Activated T-helper 2 cell treated with anti-CD3 and anti-CD28 coated beads, Interferon-gamma antibody, Interleukin-2, Interleukin-4, amounts not matched to agents 10 μg/mL and 5 μg/mL and 100 μg/mL, durations not matched to agents 14 hours and 24 hours and 36 hours (primary cell): ENCODE measurements around the gene LRATD1. TPM values are rescaled to one million over a fixed set of nuclear protein-coding genes. Genes with fewer than 3 reads are reported as not detected.
A peak's percentile ranks its signal among the peaks of the same experiment; 100 is the strongest.
"Not testable (repeated sequence)": the region's sequence is repeated elsewhere in the genome, so short reads cannot be mapped to it uniquely, and the experiment has no call there.

ENCODE experiments used
- DNase-seq: peaks from one replicate; pipeline ENCODE4 v3.0.0; 2021; ENCODE audit warnings: low spot score
- H3K27ac Mint-ChIP-seq: one replicate; pipeline ENCODE4 v1.8.0; 2021; ENCODE audit warnings: mixed read lengths
- H3K27me3 Mint-ChIP-seq: one replicate; pipeline ENCODE4 v1.8.0; 2021; ENCODE audit warnings: low read depth, mixed read lengths
- H3K36me3 Mint-ChIP-seq: one replicate; pipeline ENCODE4 v1.8.0; 2021; ENCODE audit warnings: low read depth, mixed read lengths
- H3K4me1 Mint-ChIP-seq: one replicate; pipeline ENCODE4 v1.8.0; 2021; ENCODE audit warnings: low read depth, mixed read lengths
- H3K4me3 Mint-ChIP-seq: one replicate; pipeline ENCODE4 v1.8.0; 2021; ENCODE audit warnings: low read depth, mild to moderate bottlenecking, moderate library complexity, mixed read lengths
- H3K9me3 Mint-ChIP-seq: one replicate; pipeline ENCODE4 v1.8.0; 2021; ENCODE audit warnings: mixed read lengths
- intact Hi-C: fragments of 100-400 bp; cut with micrococcal nuclease; formaldehyde crosslinking; loops from one replicate; pipeline ENCODE4 v1.15.1; 2023
- total RNA-seq: library from RNA; stranded (reverse); gene quantifications from 2 replicates; pipeline ENCODE4 v1.2.3, GENCODE V29; 2022

The LRATD1 gene
- total RNA-seq, 1 donor from 2014 or later = not detected

- Mint-ChIP-seq H3K36me3 (no peaks in the 10 kb centered on the region), H3K4me3 (no peak overlapping the region), H3K4me1 (no peaks in the 10 kb centered on the region), H3K27ac (no peak overlapping the region), H3K27me3 (no peaks in the 10 kb centered on the region), H3K9me3 (no peaks in the 10 kb centered on the region)
- no peak for DNase-seq
- intact Hi-C loops = no loop called here
Observed at GRCh38 chr2:14619441-14619840, 13.1 kb upstream of the LRATD1 start.

GRCh38 chr2:14621114-14621513 lies 11.4 kb upstream of the LRATD1 start:
- no peak overlapping the region for H3K4me3 Mint-ChIP-seq
- H3K4me1 Mint-ChIP-seq = no peaks in the 10 kb centered on the region

GRCh38 chr2:14621906-14622549 lies 10.5 kb upstream of the LRATD1 start:
- no peaks in the 10 kb centered on the region for H3K9me3 Mint-ChIP-seq
- no peaks in the 10 kb centered on the region for H3K27me3 Mint-ChIP-seq
- no peaks in the 10 kb centered on the region for H3K4me1 Mint-ChIP-seq
- H3K36me3 Mint-ChIP-seq = no peaks in the 10 kb centered on the region
- DNase-seq = no peak
- no peak overlapping the region for H3K4me3 Mint-ChIP-seq
- no peak overlapping the region for H3K27ac Mint-ChIP-seq
- intact Hi-C loops = no loop called here

More at GRCh38 chr2:14621114-14621513, 11.4 kb upstream of the LRATD1 start:
- Mint-ChIP-seq H3K27ac (no peak overlapping the region), H3K9me3 (no peaks in the 10 kb centered on the region), H3K36me3 (no peaks in the 10 kb centered on the region), H3K27me3 (no peaks in the 10 kb centered on the region)
- intact Hi-C loops = no loop called here
- no peak for DNase-seq

GRCh38 chr2:14622550-14622939 lies 10.0 kb upstream of the LRATD1 start:
- H3K4me1 Mint-ChIP-seq, intact Hi-C loops, H3K9me3 Mint-ChIP-seq, H3K4me3 Mint-ChIP-seq, DNase-seq, H3K27me3 Mint-ChIP-seq, H3K36me3 Mint-ChIP-seq, H3K27ac Mint-ChIP-seq: not testable (repeated sequence)

DNA sequence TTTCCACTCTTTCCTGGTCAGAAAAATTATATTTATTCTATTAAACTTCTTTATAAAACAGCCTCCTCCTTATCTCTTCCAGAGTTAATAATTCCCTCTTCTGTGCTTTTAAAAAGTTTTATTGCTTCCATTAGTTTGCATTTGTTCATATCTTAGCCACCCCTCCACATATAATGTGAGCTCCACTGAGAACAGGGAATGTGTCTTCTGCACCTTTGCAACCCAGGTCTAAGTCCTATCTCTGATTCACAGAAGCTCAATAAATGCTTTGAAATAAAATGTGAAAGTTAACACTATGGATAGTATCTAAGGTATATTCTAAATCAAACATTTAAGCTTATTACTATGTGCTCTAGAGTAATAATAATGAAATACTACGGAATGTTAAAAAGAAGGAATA lies 9.3 kb upstream of the LRATD1 start:
- Mint-ChIP-seq H3K4me3 (no peak overlapping the region), H3K36me3 (no peaks in the 10 kb centered on the region), H3K4me1 (no peaks in the 10 kb centered on the region), H3K9me3 (no peaks in the 10 kb centered on the region), H3K27me3 (peaks cover 2% of the 10 kb centered on the region), H3K27ac (no peak overlapping the region)
- no peak for DNase-seq
- intact Hi-C loops = no loop called here

- Mint-ChIP-seq H3K36me3 (no peaks in the 10 kb centered on the region), H3K4me1 (no peaks in the 10 kb centered on the region), H3K27ac (no peak overlapping the region), H3K27me3 (peaks cover 27% of the 10 kb centered on the region), H3K9me3 (no peaks in the 10 kb centered on the region), H3K4me3 (no peak overlapping the region)
- DNase-seq = no peak
- intact Hi-C loops = no loop called here
Observed at GRCh38 chr2:14626873-14627272, 5.6 kb upstream of the LRATD1 start.

DNA sequence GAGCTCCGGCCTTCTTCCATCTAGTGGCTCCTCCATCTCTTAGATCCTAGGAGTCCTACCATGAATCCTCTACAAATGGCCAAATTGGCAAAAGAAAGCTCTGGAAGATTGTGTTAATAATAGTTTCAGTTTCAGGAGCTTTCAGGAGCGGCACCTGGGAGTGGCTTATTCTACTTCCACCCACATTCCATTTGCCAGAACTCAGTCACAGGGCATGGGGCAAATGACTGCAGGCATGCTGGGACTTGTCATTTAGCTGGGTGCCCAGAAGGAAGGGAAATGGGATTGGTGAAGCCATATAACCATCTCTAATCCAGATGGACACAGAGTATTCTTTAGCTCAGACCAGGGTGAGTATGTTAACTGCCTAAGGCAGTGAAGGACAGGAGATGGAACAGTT lies 3.6 kb upstream of the LRATD1 start:
- DNase-seq = no peak
- Mint-ChIP-seq H3K4me1 (no peaks in the 10 kb centered on the region), H3K9me3 (no peaks in the 10 kb centered on the region), H3K4me3 (no peak overlapping the region), H3K27me3 (peaks cover 40% of the 10 kb centered on the region), H3K27ac (no peak overlapping the region), H3K36me3 (peaks cover 3% of the 10 kb centered on the region)
- intact Hi-C loops = no loop called here

GRCh38 chr2:14631406-14632040 lies 994 bp upstream of the LRATD1 start:
- peak overlapping the region; percentile 17 for H3K27ac Mint-ChIP-seq
- no peaks in the 10 kb centered on the region for H3K9me3 Mint-ChIP-seq
- peaks cover 3% of the 10 kb centered on the region for H3K36me3 Mint-ChIP-seq
- no peak for DNase-seq
- no peak overlapping the region for H3K4me3 Mint-ChIP-seq
- H3K4me1 Mint-ChIP-seq = no peaks in the 10 kb centered on the region
- peaks cover 56% of the 10 kb centered on the region for H3K27me3 Mint-ChIP-seq
- intact Hi-C loops = no loop called here

- H3K4me1 Mint-ChIP-seq = no peaks in the 10 kb centered on the region
- DNase-seq = no peak
- intact Hi-C loops = no loop called here
- peaks cover 65% of the 10 kb centered on the region for H3K27me3 Mint-ChIP-seq
- H3K27ac Mint-ChIP-seq = no peak overlapping the region
- no peak overlapping the region for H3K4me3 Mint-ChIP-seq
- no peaks in the 10 kb centered on the region for H3K9me3 Mint-ChIP-seq
- peaks cover 3% of the 10 kb centered on the region for H3K36me3 Mint-ChIP-seq
Observed at GRCh38 chr2:14633061-14633460, 544 bp downstream of the LRATD1 start.

DNA sequence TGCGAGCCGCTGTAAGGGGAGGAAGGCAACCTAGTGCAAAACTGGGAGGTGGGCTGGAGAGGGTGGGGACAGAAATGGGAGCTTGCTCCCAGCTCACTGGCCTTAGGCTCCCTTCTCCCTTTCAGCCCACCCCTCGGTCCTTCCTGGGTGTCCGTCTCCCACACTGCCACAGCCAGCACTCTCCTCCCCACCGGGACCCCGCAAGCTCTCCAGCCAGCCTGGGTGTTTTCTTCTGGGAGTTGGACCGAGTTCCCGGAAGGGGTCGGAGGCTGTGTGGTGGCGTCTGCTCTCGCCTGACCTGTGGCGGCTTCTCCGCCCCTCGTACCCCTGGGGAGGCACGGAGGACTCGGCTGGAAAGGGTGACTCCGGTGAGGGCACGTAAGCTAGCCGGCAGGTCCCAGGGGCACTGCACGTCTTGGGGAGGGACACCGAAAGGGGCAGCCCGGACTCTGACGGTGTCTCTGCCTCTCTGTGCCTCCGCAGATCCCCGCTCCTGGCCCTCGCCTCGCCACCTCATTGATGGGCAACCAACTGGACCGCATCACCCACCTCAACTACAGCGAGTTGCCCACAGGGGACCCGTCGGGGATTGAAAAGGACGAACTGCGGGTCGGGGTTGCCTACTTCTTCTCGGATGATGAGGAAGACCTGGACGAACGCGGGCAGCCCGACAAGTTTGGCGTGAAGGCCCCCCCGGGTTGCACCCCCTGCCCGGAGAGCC lies 1.1 kb downstream of the LRATD1 start:
- H3K27me3 Mint-ChIP-seq = peaks cover 61% of the 10 kb centered on the region
- peaks cover 3% of the 10 kb centered on the region for H3K36me3 Mint-ChIP-seq

GRCh38 chr2:14634182-14634488 lies 1.6 kb downstream of the LRATD1 start:
- DNase-seq = no peak
- no peak overlapping the region for H3K4me3 Mint-ChIP-seq
- no peak overlapping the region for H3K27ac Mint-ChIP-seq
- H3K4me1 Mint-ChIP-seq = no peaks in the 10 kb centered on the region
- intact Hi-C loops = no loop called here
- H3K9me3 Mint-ChIP-seq = no peaks in the 10 kb centered on the region
- peaks cover 3% of the 10 kb centered on the region for H3K36me3 Mint-ChIP-seq
- H3K27me3 Mint-ChIP-seq = peaks cover 62% of the 10 kb centered on the region

More for the DNA sequence above, 1.1 kb downstream of the LRATD1 start:
- Mint-ChIP-seq H3K4me1 (no peaks in the 10 kb centered on the region), H3K9me3 (no peaks in the 10 kb centered on the region), H3K27ac (no peak overlapping the region), H3K4me3 (no peak overlapping the region)
- intact Hi-C loops = no loop called here
- no peak for DNase-seq

- intact Hi-C loops = no loop called here
- peaks cover 59% of the 10 kb centered on the region for H3K27me3 Mint-ChIP-seq
- no peak overlapping the region for H3K4me3 Mint-ChIP-seq
- peaks cover 3% of the 10 kb centered on the region for H3K36me3 Mint-ChIP-seq
- no peak for DNase-seq
- H3K27ac Mint-ChIP-seq = no peak overlapping the region
- no peaks in the 10 kb centered on the region for H3K9me3 Mint-ChIP-seq
- H3K4me1 Mint-ChIP-seq = no peaks in the 10 kb centered on the region
Observed at GRCh38 chr2:14634489-14635390, 2.2 kb downstream of the LRATD1 start.
